SU-DHL-6 (cell line): ENCODE results near the gene SPG21.

Source experiments
- H2AFZ ChIP-seq: fragments of 200-600 bp; sonication (generic); 2 replicates; pipeline ENCODE4 v1.6.1; 2014; ENCODE audit warnings: low read depth, mild to moderate bottlenecking, moderate library complexity, mixed read lengths, antibody characterized with exemption, low read length; ENCODE audit not compliant: severe bottlenecking
- H3F3A ChIP-seq: fragments of 200-600 bp; shearing (Covaris generic); 2 replicates; pipeline ENCODE4 v1.6.0; 2016; ENCODE audit warnings: antibody characterized with exemption, mild to moderate bottlenecking; ENCODE audit not compliant: insufficient read depth
- H3K27ac ChIP-seq: fragments of 200-600 bp; sonication (generic); 2 replicates; pipeline ENCODE4 v1.5.1; 2016; ENCODE audit warnings: low read depth, mild to moderate bottlenecking, low read length, moderate library complexity, mixed read lengths
- H3K27me3 ChIP-seq: fragments of 200-600 bp; sonication (generic), shearing (Covaris generic); 2 replicates; pipeline ENCODE4 v1.6.0; 2014; ENCODE audit warnings: mild to moderate bottlenecking, low read length
- H3K36me3 ChIP-seq: fragments of 200-600 bp; sonication (generic); 2 replicates; pipeline ENCODE4 v1.6.1; 2014; ENCODE audit warnings: mild to moderate bottlenecking, low read length, mixed read lengths
- H3K4me2 ChIP-seq: fragments of 300-600, 200-600 bp; shearing (Covaris generic), sonication (generic); 2 replicates; pipeline ENCODE4 v1.6.0; 2014; ENCODE audit warnings: low read length, low read depth, mild to moderate bottlenecking; ENCODE audit not compliant: poor library complexity, severe bottlenecking
- H3K4me3 ChIP-seq: fragments of 200-600 bp; sonication (generic); 2 replicates; pipeline ENCODE4 v1.5.1; 2014; ENCODE audit warnings: antibody characterized with exemption, low read length, mild to moderate bottlenecking, mixed read lengths; ENCODE audit not compliant: insufficient read depth, poor library complexity, severe bottlenecking
- H3K79me2 ChIP-seq: fragments of 200-600 bp; sonication (generic); 2 replicates; pipeline ENCODE4 v1.6.1; 2014; ENCODE audit warnings: mild to moderate bottlenecking, low read length, moderate library complexity; ENCODE audit not compliant: insufficient read depth
- H3K9ac ChIP-seq: fragments of 200-600 bp; sonication (generic); 2 replicates; pipeline ENCODE4 v1.7.0; 2014; ENCODE audit warnings: mild to moderate bottlenecking, low read length
- H3K9me2 ChIP-seq: fragments of 200-600 bp; sonication (generic); replicated peaks from 2 replicates; pipeline ENCODE4 v1.6.1; 2014; ENCODE audit warnings: low read length; ENCODE audit not compliant: insufficient read depth
- H3K9me3 ChIP-seq: fragments of 200-600 bp; sonication (generic); 2 replicates; pipeline ENCODE4 v1.6.1; 2014; ENCODE audit warnings: low read length, mixed read lengths; ENCODE audit not compliant: insufficient read depth
- H4K20me1 ChIP-seq: fragments of 200-600 bp; sonication (generic); 2 replicates; pipeline ENCODE4 v1.6.1; 2014; ENCODE audit warnings: low read depth, mild to moderate bottlenecking, antibody characterized with exemption, low read length, moderate library complexity, mixed read lengths
- CTCF ChIP-seq: fragments of 200-600 bp; sonication (generic); IDR thresholded peaks from one replicate; pipeline ENCODE4 v1.5.1; 2017; ENCODE audit warnings: antibody characterized with exemption, mild to moderate bottlenecking, low read length, moderate library complexity; ENCODE audit not compliant: insufficient read depth, poor library complexity, severe bottlenecking
- EZH2phosphoT487 ChIP-seq: fragments of 200-600 bp; sonication (generic), shearing (Covaris generic); conservative IDR thresholded peaks from 2 replicates; pipeline ENCODE4 v1.6.1; 2018; ENCODE audit warnings: mild to moderate bottlenecking, antibody characterized with exemption, low read length, moderate library complexity, mixed read lengths

Gene SPG21

GRCh38 chr15:65004993-65005392, 15.3 kb upstream of the SPG21 start:
- no peaks in the 10 kb centered on the region for H4K20me1 ChIP-seq
- TF ChIP-seq CTCF (no peak), EZH2phosphoT487 (no peak)
- H3F3A ChIP-seq: no peaks in the 10 kb centered on the region; the same call in 1 of the 2 replicates
- H3K4me3 ChIP-seq: no peak overlapping the region
- no peaks in the 10 kb centered on the region for H3K9me2 ChIP-seq
- H3K9ac ChIP-seq: no peak overlapping the region
- H2AFZ ChIP-seq: no peak overlapping the region
- no peak overlapping the region for H3K4me2 ChIP-seq
- no peaks in the 10 kb centered on the region for H3K9me3 ChIP-seq
- no peaks in the 10 kb centered on the region; the same call in 1 of the 2 replicates for H3K36me3 ChIP-seq
- no peaks in the 10 kb centered on the region for H3K79me2 ChIP-seq
- no peak overlapping the region for H3K27ac ChIP-seq
- H3K27me3 ChIP-seq: no peaks in the 10 kb centered on the region

- H3K27me3 ChIP-seq: no peaks in the 10 kb centered on the region
These were observed 8.1 kb upstream of the SPG21 start for GRCh38 chr15:64997745-64998375.

GRCh38 chr15:64997066-64997465, 7.4 kb upstream of the SPG21 start:
- H3K4me3 ChIP-seq: no peak overlapping the region

More at GRCh38 chr15:64997745-64998375, 8.1 kb upstream of the SPG21 start:
- no peaks in the 10 kb centered on the region for H3K9me2 ChIP-seq
- H2AFZ ChIP-seq: no peak overlapping the region
- TF ChIP-seq CTCF (no peak), EZH2phosphoT487 (no peak)
- no peak overlapping the region for H3K27ac ChIP-seq
- no peaks in the 10 kb centered on the region for H3K9me3 ChIP-seq
- no peaks in the 10 kb centered on the region for H4K20me1 ChIP-seq
- H3K4me3 ChIP-seq: no peak overlapping the region
- no peak overlapping the region for H3K4me2 ChIP-seq
- H3K9ac ChIP-seq: no peak overlapping the region
- no peaks in the 10 kb centered on the region for H3K36me3 ChIP-seq
- H3F3A ChIP-seq: no peaks in the 10 kb centered on the region
- H3K79me2 ChIP-seq: no peaks in the 10 kb centered on the region

GRCh38 chr15:64993290-64993689, 3.6 kb upstream of the SPG21 start:
- H3K79me2 ChIP-seq: peaks cover 11% of the 10 kb centered on the region
- no peak overlapping the region for H3K9ac ChIP-seq
- no peaks in the 10 kb centered on the region for H4K20me1 ChIP-seq
- H3K27me3 ChIP-seq: no peaks in the 10 kb centered on the region
- H3K9me2 ChIP-seq: no peaks in the 10 kb centered on the region
- no peak overlapping the region for H3K4me2 ChIP-seq
- no peak overlapping the region for H2AFZ ChIP-seq
- no peak overlapping the region for H3K27ac ChIP-seq
- H3K4me3 ChIP-seq: no peak overlapping the region
- TF ChIP-seq EZH2phosphoT487: no peak
- TF ChIP-seq CTCF: no peak
- H3F3A ChIP-seq: peaks cover 12% of the 10 kb centered on the region
- H3K36me3 ChIP-seq: no peaks in the 10 kb centered on the region
- no peaks in the 10 kb centered on the region for H3K9me3 ChIP-seq

More at GRCh38 chr15:64997066-64997465, 7.4 kb upstream of the SPG21 start:
- H3K27me3 ChIP-seq: no peaks in the 10 kb centered on the region
- H3K9ac ChIP-seq: no peak overlapping the region
- no peak overlapping the region for H3K27ac ChIP-seq
- no peaks in the 10 kb centered on the region for H3K36me3 ChIP-seq
- H3F3A ChIP-seq: no peaks in the 10 kb centered on the region
- H2AFZ ChIP-seq: no peak overlapping the region
- H3K4me2 ChIP-seq: no peak overlapping the region
- TF ChIP-seq EZH2phosphoT487: no peak
- H3K9me3 ChIP-seq: no peaks in the 10 kb centered on the region
- no peaks in the 10 kb centered on the region for H3K79me2 ChIP-seq
- H3K9me2 ChIP-seq: no peaks in the 10 kb centered on the region
- H4K20me1 ChIP-seq: no peaks in the 10 kb centered on the region
